Fibroblast of upper back skin (primary cell): ENCODE results near the gene GSC2.

Experiments used
- DNase-seq: peaks from one replicate; pipeline ENCODE4 v3.0.0-alpha.2; 2013

The GSC2 gene

DNA sequence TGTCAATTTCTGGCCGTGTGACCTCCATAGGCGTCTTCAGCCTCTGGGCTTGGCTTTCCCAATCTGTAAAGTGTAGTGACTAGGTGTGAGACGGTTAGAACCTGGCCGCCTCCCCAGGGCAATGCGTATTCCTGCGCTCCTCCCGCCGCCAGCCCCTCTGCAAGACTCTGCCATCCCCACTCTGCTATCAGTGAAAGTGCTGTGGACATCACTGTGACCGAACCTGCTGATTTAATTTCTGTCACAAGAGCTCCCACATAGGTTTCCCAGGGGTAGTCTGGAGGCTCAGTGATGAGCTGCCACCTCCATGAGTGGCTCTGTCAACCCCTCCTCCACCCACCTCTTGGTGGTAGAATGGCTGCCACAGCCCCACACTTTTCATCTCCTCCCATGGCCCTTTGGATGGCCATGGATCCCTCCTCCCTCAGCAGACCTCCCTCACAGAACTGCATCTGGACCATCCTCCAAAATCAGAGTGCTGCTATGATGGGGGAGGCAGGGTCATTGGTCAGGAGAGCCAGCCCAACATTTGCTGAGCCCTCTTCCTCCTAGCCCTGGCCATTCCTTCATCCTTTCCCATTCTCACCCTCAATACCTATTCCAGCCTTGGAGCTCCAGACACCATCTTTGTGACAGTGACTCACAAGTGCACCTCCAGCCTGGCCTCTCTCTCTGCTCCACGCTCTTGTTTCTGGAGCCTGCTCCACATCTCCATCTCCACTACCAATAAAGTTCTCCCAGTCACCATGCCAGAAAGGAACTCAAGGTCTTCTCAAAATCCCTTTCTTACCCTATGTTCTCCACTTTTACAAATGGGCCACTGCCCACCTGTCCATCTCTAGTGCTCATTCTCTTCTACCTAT is 1.5 kb upstream of the GSC2 start:
- no peak for DNase-seq

- DNase-seq: no peak
Measured at GRCh38 chr22:19150482-19151328, 613 bp upstream of the GSC2 start.

- no peak for DNase-seq
Measured at GRCh38 chr22:19149047-19149883, 827 bp downstream of the GSC2 start.

DNA sequence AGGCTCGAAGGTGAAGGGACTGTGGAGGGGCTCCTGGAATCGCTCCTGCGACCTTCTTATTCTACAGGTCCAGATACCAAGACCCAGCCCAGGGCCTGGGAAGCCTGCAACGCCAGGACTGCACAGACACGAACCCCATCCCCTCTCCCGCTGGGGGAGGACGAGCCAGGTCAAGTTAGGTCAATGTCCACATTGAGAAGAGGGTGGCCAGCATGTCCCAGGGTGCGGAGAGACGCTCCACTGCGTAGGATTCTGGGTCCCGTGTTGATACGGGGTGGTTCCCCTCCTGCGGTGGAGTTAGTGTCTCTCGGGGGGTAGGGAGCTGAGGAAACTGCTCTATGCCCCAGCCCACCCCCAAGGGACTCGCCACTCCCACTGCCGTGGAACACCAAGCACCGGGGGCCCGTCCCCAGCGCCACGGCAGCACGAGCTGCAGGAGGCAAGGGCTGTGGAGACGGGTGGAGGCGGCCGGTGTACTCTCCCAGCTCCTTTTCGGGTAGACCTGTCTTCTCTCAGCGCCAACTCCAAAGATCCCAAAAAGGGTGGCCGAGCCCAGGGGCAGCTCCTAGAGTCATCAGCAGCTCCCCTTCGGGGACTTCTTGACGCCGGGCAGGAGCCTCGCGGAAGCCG is 1.6 kb downstream of the GSC2 start:
- DNase-seq: no peak

GRCh38 chr22:19147195-19147780 is 2.8 kb downstream of the GSC2 start:
- DNase-seq: no peak

GRCh38 chr22:19146215-19146968 is 3.7 kb downstream of the GSC2 start:
- no peak for DNase-seq

DNA sequence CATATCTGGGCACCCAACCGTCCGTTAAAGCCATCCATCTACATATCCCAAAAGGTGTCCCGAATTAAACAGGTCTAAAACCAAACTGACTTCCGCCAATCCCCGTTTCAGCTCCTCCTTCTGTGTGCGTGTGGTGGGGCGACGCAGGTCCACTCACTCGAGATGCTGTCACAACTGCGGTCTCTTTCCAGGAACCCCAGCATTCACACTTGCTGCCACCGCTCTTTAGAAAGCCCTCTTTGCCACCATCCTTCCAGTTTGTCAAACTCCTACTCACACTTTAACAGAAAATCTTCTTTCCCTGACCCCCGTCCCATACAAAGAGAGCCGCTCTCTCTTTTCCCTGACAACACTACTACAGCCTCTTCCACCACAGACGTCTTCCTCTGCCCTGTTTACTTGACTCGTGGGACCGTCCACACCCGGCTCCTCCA is 6.1 kb downstream of the GSC2 start:
- DNase-seq: no peak

GRCh38 chr22:19143212-19143611 is 6.9 kb downstream of the GSC2 start:
- DNase-seq: no peak

DNA sequence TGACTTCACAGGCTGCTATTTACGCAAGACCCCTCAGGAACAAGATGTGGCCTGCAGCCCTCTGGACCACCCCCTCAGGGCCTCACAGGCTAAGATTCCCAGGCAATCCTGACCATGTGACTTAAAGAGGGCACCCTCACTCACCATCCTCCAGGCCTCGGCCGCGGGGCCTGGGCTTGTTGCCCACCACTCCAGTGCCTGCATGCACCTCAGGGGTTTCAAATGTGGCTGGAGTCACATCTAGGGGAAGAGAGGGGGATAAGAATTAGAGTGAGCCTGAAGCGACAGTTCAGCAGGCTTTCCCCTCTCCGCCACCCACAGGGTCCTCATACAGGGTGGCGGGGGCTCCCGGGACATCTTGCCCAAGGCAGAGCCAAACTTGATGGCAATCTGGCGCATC is 7.7 kb downstream of the GSC2 start:
- no peak for DNase-seq

GRCh38 chr22:19139974-19140373 is 10.1 kb downstream of the GSC2 start:
- DNase-seq: no peak

GRCh38 chr22:19139001-19139356 is 11.1 kb downstream of the GSC2 start:
- no peak for DNase-seq

GRCh38 chr22:19138217-19139000 is 11.7 kb downstream of the GSC2 start:
- no peak for DNase-seq

DNA sequence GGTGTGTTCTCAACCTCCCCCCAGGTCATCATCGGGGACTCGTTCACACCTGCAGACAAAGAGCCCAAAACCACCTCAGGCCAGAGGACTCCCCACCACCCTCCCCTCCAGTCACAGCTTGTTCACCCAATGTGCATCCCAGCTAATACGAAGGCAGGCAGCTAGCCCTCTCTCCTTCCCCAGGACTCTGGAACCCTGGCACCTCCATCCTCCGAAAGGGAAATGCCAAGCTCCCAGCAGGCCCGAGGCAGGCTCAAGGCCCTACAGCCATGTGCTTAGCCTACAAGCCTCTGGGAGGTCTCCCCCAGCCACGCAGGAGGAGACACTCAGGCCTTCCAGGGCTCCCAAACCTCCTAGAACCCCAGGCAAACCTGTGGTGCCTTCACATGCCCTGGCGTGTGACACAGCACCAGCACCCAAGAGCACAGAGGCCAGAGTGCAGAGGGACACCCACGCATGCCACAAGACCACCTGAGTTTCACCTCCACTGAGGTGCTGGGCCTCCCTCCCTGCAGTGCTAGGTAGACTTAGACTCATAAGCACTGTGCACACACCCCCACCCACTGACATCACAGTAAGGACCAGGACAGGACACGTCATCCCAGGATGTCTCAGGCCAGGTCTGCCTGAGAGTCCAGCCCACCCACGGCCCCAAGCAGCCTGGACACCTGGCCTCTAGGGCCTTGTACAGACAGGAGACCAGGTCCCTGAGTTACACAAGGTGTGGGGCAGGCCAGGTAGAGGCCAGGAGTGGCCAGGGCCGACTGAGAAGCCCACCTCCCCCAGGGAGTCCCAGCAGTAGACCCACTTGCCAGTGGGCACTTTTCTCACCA is 12.5 kb downstream of the GSC2 start:
- no peak for DNase-seq

GRCh38 chr22:19136915-19137314 is 13.2 kb downstream of the GSC2 start:
- DNase-seq: no peak

GRCh38 chr22:19134874-19135273 is 15.2 kb downstream of the GSC2 start:
- DNase-seq: no peak

DNA sequence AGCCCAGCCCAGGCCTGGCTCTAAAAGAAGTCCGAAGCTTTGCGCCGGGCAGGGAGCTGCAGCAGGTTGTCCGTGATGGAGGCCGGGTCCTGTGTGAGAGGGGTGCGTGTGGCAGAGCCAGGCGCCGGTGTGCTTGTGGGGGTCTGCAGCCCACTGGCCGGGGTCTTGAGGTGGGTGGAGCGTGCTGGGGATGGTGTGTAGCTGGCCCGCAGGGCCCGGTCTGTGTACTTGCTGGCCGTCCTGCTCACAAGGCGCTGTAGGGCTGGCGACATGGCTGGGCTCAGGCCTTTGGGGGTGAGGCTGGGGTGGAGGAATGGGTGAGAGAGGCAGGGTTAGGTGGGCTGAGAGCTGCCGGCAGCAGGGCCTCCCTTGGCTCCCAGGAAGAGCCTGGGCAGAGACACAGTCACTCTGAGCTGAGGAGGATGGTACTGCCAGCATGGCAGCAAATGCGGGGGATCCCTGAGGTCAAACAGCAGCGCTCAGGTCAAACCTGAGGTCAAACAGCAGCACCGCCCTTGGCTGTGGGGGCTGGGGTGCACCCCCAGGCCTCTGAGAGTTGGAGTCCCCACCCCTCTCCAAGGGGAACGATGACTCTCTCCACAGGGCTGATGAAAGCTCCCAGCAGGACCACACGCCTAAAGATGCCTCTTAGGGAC is 15.8 kb downstream of the GSC2 start:
- DNase-seq: no peak

DNA sequence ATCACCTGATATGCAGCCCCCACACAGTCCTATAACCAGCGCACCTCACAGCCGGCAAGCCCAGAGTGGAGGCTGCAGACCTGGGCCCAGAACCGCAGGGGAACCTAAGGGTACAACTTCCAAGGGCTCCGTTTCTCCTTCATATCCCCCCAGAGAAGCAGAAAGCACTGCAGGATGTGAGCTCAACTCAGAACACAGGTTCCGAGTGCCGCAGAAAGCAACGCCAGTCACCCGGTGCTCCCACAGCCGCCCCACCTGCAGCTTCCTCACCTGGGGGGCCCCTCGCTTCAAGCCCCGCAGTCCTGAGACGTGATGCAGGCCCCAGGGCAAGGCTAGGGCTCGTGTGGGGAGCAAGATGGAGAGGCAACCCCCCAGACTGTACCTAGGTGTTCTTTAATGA is 16.5 kb downstream of the GSC2 start:
- DNase-seq: no peak

GRCh38 chr22:19132693-19133400 is 17.2 kb downstream of the GSC2 start:
- DNase-seq: no peak

GRCh38 chr22:19132153-19132552 is 17.9 kb downstream of the GSC2 start:
- no peak for DNase-seq
